Effector memory CD4-positive, alpha-beta T cell (primary cell): ENCODE data around the gene NME7.

Experiments used
- DNase-seq, 3 donors: peaks; one replicate each; pipeline ENCODE4 v3.0.0-alpha.2; 2020
- H3K27ac ChIP-seq: 2 replicates; pipeline ENCODE4 v1.7.0; 2013; ENCODE audit warnings: mild to moderate bottlenecking, low read length, moderate library complexity; ENCODE audit not compliant: insufficient read depth, poor library complexity, severe bottlenecking
- H3K27me3 ChIP-seq: replicated peaks from 2 replicates; pipeline ENCODE4 v1.7.0; 2013; ENCODE audit warnings: mild to moderate bottlenecking, low read length; ENCODE audit not compliant: insufficient read depth, control insufficient read depth, poor library complexity, severe bottlenecking
- H3K36me3 ChIP-seq: 2 replicates; pipeline ENCODE4 v1.7.0; 2013; ENCODE audit warnings: mild to moderate bottlenecking, low read length, moderate library complexity; ENCODE audit not compliant: control insufficient read depth, insufficient read depth
- H3K4me1 ChIP-seq: 2 replicates; pipeline ENCODE4 v1.7.0; 2013; ENCODE audit warnings: low read length, mild to moderate bottlenecking; ENCODE audit not compliant: control insufficient read depth, insufficient read depth, poor library complexity, severe bottlenecking
- H3K4me3 ChIP-seq: 2 replicates; pipeline ENCODE4 v1.7.0; 2013; ENCODE audit warnings: low read length, low read depth, mild to moderate bottlenecking; ENCODE audit not compliant: insufficient read depth, poor library complexity, severe bottlenecking
- H3K9me3 ChIP-seq: 2 replicates; pipeline ENCODE4 v1.7.0; 2013; ENCODE audit warnings: mild to moderate bottlenecking, low read length, moderate library complexity; ENCODE audit not compliant: control insufficient read depth

Gene NME7

DNA sequence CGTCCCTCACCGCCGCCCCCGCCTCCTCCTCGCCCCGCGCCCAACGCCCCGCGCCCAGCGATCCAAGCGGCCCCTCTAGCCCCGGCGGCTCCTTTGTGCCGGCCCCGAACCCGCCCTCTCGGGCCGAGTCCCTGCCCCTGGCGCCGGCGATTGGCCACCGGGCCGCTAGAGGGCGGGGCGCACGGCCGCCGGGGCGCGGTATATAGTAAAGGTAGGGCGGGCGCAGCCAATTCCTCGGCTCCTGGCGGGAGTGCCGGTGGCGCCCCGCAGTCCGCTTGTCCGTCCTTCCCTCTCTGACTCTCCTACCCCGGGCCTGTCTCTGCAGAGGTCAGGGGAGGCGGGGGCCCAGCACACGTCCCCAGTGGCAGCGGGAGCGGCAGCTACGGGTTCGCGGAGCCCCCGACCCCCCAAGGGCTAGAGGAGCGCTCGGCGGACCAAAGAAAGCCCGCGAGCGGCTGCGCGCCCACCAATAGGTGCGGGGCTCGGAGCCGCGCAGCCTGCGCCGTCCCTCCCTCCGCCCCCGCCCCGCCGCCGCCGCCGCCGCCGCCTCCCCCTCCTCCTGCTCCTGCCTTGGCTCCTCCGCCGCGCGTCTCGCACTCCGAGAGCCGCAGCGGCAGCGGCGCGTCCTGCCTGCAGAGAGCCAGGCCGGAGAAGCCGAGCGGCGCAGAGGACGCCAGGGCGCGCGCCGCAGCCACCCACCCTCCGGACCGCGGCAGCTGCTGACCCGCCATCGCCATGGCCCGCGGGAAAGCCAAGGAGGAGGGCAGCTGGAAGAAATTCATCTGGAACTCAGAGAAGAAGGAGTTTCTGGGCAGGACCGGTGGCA is 261.3 kb downstream of the NME7 start, which contains the start of gene ATP1B1:
ATP1B1 (plus strand) TSS at position 596 of the 826 bp plus-strand sequence; CDS start at position 736, 140 bp downstream.
- peak; percentile 59 to 75 (median 72) for DNase-seq
- H3K4me1 ChIP-seq = peaks cover 16% of the 10 kb centered on the region
- H3K4me3 ChIP-seq = peak within 1 kb of the TSS; percentile 85
- H3K9me3 ChIP-seq = no peaks in the 10 kb centered on the region
- H3K36me3 ChIP-seq = no peaks in the 10 kb centered on the region
- H3K27ac ChIP-seq = peak within 1 kb of the TSS; percentile 41
- H3K27me3 ChIP-seq = no peaks in the 10 kb centered on the region

DNA sequence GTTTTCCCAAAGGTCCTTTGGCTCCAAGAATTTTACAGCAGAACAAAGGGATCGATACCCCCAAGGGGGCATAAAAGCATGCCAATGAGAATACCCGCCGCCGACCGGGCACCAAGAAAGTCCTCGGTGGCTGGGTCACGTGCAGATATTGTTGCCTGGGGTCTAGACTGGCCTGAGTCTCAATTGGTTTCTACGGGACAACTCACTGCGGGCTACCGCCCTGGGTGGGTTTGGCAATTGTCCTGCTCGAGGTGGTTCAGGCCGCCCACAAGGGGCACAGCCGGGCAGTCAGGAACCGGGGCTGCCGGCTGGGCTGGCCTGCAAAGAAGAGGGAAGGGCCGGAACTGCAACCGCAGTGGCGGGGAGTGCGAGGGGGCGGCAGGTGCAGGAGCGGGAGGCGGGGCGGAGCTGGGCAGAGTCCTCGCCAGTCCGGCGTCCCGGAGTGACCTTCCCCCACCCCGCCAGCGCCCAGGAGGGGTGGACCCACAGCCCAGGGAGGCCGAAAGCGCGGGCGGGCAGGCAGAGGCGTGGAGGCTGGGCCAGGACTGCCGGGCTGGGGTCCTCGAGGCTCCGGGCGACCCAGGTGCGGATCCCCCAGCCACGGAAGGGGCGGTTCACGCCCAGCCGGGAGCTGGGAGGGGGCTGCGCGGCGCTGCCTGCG is 262.0 kb downstream of the NME7 start:
- H3K36me3 ChIP-seq = no peaks in the 10 kb centered on the region
- peak in 2 of 3 donors; percentile 26 to 43 for DNase-seq
- H3K27me3 ChIP-seq = no peaks in the 10 kb centered on the region
- H3K27ac ChIP-seq = no peak overlapping the region
- no peaks in the 10 kb centered on the region for H3K9me3 ChIP-seq
- H3K4me1 ChIP-seq = peaks cover 16% of the 10 kb centered on the region
- peak overlapping the region; percentile 85 for H3K4me3 ChIP-seq

DNA sequence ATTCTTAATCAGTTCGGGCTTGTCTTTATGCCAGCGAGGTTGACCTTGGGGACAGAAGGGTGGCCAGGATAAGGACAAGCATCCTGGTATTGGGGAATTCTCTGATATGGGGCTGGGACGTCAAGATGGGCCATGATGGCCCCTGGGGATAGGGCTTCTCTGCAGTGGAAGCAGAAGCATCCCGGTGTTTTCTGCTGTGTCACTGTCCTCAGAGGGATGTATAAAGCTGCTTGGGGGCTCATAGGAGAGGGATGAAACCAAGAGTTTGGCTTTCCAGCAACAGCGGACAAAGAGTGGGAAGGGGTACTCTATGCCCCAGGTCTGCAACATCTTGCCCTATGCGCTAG is 262.5 kb downstream of the NME7 start:
- no peak for DNase-seq
- Histone ChIP-seq H3K4me3 (no peak overlapping the region), H3K4me1 (peaks cover 13% of the 10 kb centered on the region), H3K9me3 (no peaks in the 10 kb centered on the region), H3K36me3 (no peaks in the 10 kb centered on the region), H3K27me3 (no peaks in the 10 kb centered on the region), H3K27ac (no peak overlapping the region)

DNA sequence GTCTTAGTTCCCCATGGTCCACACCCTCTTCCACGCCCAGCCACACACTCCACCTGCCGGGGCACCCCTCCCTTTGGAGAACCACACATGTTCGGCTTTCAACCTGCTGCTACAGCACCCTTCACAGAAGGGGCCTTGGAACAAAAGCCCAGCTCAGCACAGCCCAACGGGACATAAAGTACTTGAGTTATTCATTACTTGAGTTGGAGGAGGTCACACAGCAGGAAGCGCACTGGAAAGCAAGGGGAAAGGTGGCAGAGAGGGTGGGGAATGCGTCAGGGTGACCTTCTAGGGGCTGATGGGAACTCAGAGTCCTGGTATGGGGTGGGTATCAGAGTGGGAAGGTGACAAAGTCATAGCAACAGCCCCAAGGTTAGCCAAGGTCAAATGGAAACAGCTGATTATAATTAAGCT is 264.1 kb downstream of the NME7 start:
- no peaks in the 10 kb centered on the region for H3K27me3 ChIP-seq
- peaks cover 13% of the 10 kb centered on the region for H3K4me1 ChIP-seq
- no peaks in the 10 kb centered on the region for H3K36me3 ChIP-seq
- no peak overlapping the region for H3K27ac ChIP-seq
- no peak overlapping the region for H3K4me3 ChIP-seq
- no peaks in the 10 kb centered on the region for H3K9me3 ChIP-seq
- DNase-seq = no peak

DNA sequence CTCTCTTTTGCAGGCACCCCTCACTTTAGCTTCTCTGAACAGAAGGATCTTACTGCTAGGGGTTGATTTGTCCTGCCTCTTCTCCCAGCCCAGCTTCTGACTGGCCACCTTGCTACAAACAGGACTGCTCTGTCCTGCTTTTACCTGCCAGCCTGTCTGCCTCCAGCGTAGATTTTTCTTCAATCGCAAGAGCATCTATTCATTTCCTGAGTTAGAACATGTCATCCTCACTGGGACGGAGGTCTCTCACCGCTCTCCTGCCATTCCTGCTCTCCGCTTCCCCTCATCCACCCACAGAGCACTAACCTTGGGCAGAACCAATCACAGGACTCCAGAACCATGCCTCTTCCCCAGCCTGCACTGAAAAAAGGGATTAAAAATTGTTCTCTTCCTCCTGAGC is 264.6 kb downstream of the NME7 start:
- Histone ChIP-seq H3K4me3 (no peak overlapping the region), H3K9me3 (no peaks in the 10 kb centered on the region), H3K27ac (no peak overlapping the region), H3K27me3 (no peaks in the 10 kb centered on the region), H3K4me1 (peaks cover 13% of the 10 kb centered on the region), H3K36me3 (no peaks in the 10 kb centered on the region)
- no peak for DNase-seq

DNA sequence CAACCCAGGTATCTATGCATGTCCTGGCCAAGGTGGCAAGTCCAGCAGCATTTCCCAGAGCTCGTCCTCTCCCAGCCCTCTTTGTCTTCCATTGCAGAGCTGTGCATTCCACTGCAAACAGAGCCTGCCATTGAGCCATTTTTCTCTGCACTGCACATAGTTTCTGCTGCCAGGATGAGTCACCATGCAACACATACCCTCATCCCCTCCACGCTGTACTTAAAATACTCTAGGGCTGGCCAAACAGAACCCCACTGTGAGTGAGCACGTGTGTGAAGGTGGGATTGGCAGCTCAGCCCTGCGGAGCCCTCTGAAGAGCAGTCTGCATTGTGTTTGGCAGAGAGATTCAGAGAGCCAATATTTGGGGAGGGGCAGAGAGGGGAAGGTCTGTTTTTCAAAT is 265.0 kb downstream of the NME7 start:
- DNase-seq = no peak
- Histone ChIP-seq H3K36me3 (no peaks in the 10 kb centered on the region), H3K27me3 (no peaks in the 10 kb centered on the region), H3K9me3 (no peaks in the 10 kb centered on the region), H3K27ac (no peak overlapping the region), H3K4me1 (peaks cover 13% of the 10 kb centered on the region), H3K4me3 (no peak overlapping the region)

DNA sequence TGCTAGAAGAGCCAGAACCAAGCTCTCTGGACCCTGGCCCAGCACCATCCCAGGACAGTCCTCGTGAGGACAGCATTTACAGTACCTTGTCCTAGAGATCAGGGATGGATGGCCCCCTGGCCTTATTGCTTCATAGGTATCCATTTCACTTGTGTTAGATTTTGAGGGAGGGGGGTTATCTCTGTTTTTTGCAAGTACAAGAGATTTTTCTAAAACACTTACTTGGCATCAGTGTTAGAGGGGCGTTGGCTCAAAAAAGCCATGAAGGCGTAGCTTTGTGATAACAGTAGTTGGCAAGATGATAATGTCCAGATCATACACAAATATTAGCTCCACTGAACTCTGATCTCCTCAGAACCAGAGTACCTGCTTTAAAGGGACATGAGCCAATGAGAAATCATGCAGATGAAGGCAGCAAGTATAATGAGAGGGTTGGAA is 266.9 kb downstream of the NME7 start:
- DNase-seq = no peak
- no peak overlapping the region for H3K27ac ChIP-seq
- no peaks in the 10 kb centered on the region for H3K36me3 ChIP-seq
- no peak overlapping the region for H3K4me3 ChIP-seq
- no peaks in the 10 kb centered on the region for H3K27me3 ChIP-seq
- no peaks in the 10 kb centered on the region for H3K9me3 ChIP-seq
- peaks cover 4% of the 10 kb centered on the region for H3K4me1 ChIP-seq

DNA sequence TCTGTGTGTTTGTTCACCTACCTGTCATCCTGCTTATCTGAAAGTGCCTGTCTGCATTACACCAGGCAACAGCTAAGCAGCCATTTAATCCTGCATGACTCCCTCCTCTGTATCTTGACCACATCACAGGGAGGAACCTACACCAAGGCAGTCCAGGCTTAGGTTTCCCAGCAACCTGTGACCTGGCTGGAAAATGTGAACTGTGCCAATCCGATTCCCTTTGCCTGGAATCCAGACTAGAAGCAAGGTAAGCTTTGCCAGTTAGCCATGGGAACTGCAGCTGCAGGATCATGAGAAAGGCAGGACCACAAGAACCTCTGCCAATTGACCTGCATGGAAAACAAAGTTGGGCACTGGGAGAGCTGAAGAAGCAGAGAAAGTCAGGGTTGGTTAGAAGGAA is 267.4 kb downstream of the NME7 start:
- no peaks in the 10 kb centered on the region for H3K36me3 ChIP-seq
- H3K4me3 ChIP-seq = no peak overlapping the region
- H3K27ac ChIP-seq = no peak overlapping the region
- no peaks in the 10 kb centered on the region for H3K9me3 ChIP-seq
- H3K4me1 ChIP-seq = no peaks in the 10 kb centered on the region
- DNase-seq = no peak
- H3K27me3 ChIP-seq = no peaks in the 10 kb centered on the region

DNA sequence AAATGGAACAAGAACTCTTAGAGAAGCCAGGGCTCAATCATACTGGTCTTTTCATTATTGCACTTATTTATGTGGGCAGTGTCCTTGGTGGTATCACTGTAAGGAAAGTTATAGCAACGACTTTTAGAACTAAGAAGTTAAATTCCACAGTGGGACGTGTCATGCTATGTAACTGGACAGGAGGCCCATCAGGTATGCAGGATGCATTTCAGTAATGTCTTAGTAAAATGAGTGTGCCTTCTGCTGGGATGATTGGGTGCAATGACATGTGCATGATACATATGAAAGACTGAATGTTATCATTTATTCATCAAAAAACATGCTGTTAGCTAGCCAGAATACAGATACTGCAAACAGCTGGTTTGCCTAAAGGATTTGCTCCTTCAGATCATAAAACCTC is 268.0 kb downstream of the NME7 start:
- Histone ChIP-seq H3K9me3 (no peaks in the 10 kb centered on the region), H3K36me3 (no peaks in the 10 kb centered on the region), H3K27ac (no peak overlapping the region), H3K4me1 (no peaks in the 10 kb centered on the region), H3K27me3 (no peaks in the 10 kb centered on the region), H3K4me3 (no peak overlapping the region)
- DNase-seq = no peak

DNA sequence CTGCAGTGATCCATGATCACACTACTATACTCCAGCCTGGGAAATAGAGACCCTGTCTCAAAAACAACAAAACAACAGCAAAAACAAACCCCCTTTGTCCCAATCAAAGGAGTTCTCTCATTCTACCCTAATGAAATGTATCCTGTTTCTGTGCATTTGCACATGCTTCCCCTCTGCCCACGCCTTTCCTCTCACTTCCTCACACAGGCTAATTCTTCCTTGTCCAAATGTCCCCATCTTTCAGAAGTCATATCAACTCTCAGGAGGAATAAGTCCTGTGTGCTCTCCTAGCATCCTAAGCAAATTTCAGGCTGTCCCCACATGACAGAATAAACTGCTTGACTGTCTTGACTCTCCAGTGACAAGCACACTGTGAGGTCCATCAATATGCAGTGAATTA is 269.2 kb downstream of the NME7 start:
- H3K27me3 ChIP-seq = no peaks in the 10 kb centered on the region
- H3K9me3 ChIP-seq = no peaks in the 10 kb centered on the region
- H3K27ac ChIP-seq = no peak overlapping the region
- DNase-seq = no peak
- no peak overlapping the region for H3K4me3 ChIP-seq
- H3K4me1 ChIP-seq = no peaks in the 10 kb centered on the region
- no peaks in the 10 kb centered on the region for H3K36me3 ChIP-seq
